GM21367 (cell line): ENCODE data around the gene ZAR1.
"Not testable (repeated sequence)": the region's sequence is repeated elsewhere in the genome, so short reads cannot be mapped to it uniquely, and the experiment has no call there.

ENCODE experiments used
- ATAC-seq: cut with Tn5 transposase; IDR thresholded peaks from one replicate; pipeline ENCODE4 v1.9.1; 2021; ENCODE audit not compliant: unreplicated experiment

Gene ZAR1

GRCh38 chr4:48490012-48490679, at the start of gene ZAR1:
ZAR1 (plus strand) TSS chr4:48490252; CDS start chr4:48490292, 40 bp downstream.
- no peak for ATAC-seq

- not testable (repeated sequence) for ATAC-seq
Observed at GRCh38 chr4:48440914-48441313, 49.1 kb upstream of the ZAR1 start.

GRCh38 chr4:48445704-48446103, 44.3 kb upstream of the ZAR1 start:
- ATAC-seq = no peak

- no peak for ATAC-seq
Observed at GRCh38 chr4:48446642-48447041, 43.4 kb upstream of the ZAR1 start.

GRCh38 chr4:48449151-48449550, 40.9 kb upstream of the ZAR1 start:
- ATAC-seq = no peak

GRCh38 chr4:48450740-48451139, 39.3 kb upstream of the ZAR1 start:
- no peak for ATAC-seq

GRCh38 chr4:48451656-48452055, 38.4 kb upstream of the ZAR1 start:
- not testable (repeated sequence) for ATAC-seq

GRCh38 chr4:48454591-48454990, 35.5 kb upstream of the ZAR1 start:
- no peak for ATAC-seq

GRCh38 chr4:48461000-48461399, 29.1 kb upstream of the ZAR1 start:
- no peak for ATAC-seq

GRCh38 chr4:48462363-48462762, 27.7 kb upstream of the ZAR1 start:
- no peak for ATAC-seq

GRCh38 chr4:48467442-48467841, 22.6 kb upstream of the ZAR1 start:
- no peak for ATAC-seq

- no peak for ATAC-seq
Observed at GRCh38 chr4:48467891-48468290, 22.2 kb upstream of the ZAR1 start.

- no peak for ATAC-seq
Observed at GRCh38 chr4:48470137-48470536, 19.9 kb upstream of the ZAR1 start.

- no peak for ATAC-seq
Observed at GRCh38 chr4:48470570-48470969, 19.5 kb upstream of the ZAR1 start.

- no peak for ATAC-seq
Observed at GRCh38 chr4:48472794-48473193, 17.3 kb upstream of the ZAR1 start.

GRCh38 chr4:48475770-48476169, 14.3 kb upstream of the ZAR1 start:
- ATAC-seq = no peak

- no peak for ATAC-seq
Observed at GRCh38 chr4:48478273-48478672, 11.8 kb upstream of the ZAR1 start.

- ATAC-seq = no peak
Observed at GRCh38 chr4:48481581-48481980, 8.5 kb upstream of the ZAR1 start.

GRCh38 chr4:48483006-48483776, 6.9 kb upstream of the ZAR1 start, which contains the start of gene SLC10A4:
SLC10A4 (plus strand) TSS chr4:48483343; CDS start chr4:48483562, 219 bp downstream.
- no peak for ATAC-seq

- ATAC-seq = no peak
Observed at GRCh38 chr4:48483777-48484493, 6.1 kb upstream of the ZAR1 start.

- ATAC-seq = no peak
Observed at GRCh38 chr4:48484494-48485168, 5.4 kb upstream of the ZAR1 start.
